Measurements from ENCODE around the gene FAR2. TPM values are rescaled to one million over a fixed set of nuclear protein-coding genes. Genes with fewer than 3 reads are reported as not detected.

The FAR2 gene
- total RNA-seq: 10 to 100 TPM; 17.1 to 21.0 TPM

DNA sequence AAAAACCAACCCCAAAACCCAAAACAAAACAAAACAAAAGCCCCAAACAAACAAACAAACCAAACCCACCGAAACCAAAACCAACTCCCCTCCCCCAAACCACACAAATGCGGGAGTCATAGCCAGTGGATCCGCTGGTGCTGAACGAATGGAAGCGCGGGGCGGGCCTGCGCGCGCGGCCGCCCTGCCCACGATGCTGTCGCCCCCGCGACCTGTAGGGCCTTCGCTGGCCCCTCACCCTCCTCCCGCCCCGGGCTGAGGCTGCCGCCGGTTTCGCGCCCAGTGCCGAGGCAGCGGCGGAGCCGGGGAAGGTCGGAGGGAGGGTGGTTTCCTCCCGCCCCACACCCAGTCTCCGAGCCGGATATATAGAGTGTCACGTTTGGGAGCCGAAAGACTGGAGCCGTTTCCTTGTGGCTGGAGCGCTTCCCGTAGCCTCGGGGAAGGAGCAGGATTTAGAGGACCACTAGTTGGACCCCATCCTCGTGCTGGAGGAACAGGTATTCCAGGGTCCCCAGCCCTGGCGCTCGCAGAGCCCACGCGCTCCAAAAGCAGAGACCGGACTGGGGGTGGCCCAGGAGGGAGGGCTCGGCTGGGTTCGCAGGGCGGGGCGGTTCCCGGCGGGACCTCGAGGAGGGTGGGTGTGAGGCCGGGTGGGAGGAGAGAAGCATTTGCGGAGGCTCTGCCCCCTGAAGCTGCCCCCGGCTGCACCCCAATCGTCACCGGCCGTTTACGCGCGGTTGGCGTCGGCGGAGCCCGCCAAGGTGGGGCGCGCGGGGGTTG, at the start of gene FAR2:
TSS of gene FAR2 (plus strand) at position 368 of the 780 bp plus-strand sequence. CDS start 121,172 bp downstream, outside the sequence.

DNA sequence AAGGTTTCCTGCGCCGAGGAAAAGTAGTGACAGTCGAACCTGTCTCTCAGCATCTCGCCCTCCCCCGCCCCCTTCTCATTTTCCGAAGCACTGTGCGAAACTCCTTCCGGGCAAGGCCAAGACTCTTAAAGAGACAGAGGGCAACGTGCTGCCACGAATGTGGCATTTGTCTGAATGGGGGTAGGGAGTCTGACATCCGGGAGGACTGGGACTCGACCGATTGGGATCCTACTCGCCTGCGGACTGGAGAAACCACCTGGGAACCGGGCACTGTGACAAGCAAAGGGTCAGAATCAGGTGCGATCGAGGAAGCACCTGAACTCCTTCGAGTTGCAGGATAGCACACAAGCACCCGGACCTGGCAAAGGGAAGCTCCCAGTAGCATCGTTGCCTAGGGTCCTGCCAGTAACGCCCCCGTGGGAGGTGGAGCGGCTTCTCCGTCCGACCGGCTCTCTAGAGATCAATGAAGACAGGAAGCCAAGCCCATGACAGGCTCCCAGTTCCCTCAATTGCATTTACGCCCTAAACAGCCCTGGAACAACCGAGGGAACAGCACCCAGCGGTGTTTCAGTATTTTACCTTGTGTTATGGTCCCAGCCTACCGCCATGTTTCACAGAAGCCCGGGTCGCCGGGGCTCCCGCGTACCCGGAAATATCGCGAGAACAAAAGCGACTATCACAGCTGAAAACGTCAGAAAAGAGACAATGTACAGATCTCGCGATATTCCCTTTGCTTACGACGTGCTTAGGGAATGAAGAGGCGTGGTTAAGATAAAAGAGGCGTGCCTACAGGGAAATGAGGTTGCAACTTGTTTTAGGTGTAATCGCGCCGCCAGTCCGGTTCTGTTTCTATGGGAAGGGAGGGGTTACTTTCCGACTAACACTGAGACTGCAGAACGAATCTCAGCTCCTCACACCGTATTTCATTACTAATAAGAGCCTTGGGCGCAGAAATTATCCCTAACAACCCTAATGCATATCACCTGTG, 231.8 kb downstream of the FAR2 start, which contains the start of gene ERGIC2:
TSS of gene ERGIC2 (minus strand) at position 637 of the 988 bp plus-strand sequence. CDS start 9,539 bp downstream, outside the sequence.

Other genes with a start within 250 kb of the FAR2 start
- gene ERGIC2, start 231.9 kb downstream of the FAR2 start, total RNA-seq: 10 to 100 TPM; 61.2 to 63.4 TPM